ENCODE measurements around the gene TPSD1. TPM values are rescaled to one million over a fixed set of nuclear protein-coding genes. Genes with fewer than 3 reads are reported as not detected.
"Not testable (repeated sequence)": the region's sequence is repeated elsewhere in the genome, so short reads cannot be mapped to it uniquely, and the experiment has no call there.

Gene TPSD1
- total RNA-seq, 1 donor = not detected

DNA sequence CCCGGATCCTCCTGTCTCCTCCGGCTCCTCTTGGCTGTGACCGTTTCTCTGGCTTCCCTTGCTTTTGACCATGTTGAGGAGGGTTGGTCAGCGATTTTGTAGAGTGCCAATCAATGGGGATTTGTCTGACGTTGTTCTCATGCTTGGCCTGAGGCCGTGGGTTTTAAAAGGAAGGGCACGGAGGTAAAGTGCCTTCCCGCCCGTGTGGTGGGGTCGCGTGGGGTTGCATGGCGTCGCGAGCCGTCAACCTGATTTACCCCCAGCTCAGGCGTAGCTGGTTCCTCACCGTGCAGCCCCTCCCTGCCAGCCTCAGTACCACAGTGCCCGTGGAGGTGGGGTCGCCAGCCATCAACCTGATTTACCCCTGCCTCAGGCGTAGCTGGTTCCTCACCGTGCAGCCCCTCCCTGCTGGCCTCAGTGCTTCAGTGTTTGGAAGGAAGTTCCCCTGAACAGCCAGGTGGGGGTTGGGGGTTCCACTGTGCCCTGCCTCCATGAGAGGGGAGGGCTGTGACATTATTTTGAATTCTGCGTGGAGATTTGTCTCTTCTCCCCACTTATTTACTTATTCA, 10.3 kb upstream of the TPSD1 start:
- TF ChIP-seq, protein P1, sequence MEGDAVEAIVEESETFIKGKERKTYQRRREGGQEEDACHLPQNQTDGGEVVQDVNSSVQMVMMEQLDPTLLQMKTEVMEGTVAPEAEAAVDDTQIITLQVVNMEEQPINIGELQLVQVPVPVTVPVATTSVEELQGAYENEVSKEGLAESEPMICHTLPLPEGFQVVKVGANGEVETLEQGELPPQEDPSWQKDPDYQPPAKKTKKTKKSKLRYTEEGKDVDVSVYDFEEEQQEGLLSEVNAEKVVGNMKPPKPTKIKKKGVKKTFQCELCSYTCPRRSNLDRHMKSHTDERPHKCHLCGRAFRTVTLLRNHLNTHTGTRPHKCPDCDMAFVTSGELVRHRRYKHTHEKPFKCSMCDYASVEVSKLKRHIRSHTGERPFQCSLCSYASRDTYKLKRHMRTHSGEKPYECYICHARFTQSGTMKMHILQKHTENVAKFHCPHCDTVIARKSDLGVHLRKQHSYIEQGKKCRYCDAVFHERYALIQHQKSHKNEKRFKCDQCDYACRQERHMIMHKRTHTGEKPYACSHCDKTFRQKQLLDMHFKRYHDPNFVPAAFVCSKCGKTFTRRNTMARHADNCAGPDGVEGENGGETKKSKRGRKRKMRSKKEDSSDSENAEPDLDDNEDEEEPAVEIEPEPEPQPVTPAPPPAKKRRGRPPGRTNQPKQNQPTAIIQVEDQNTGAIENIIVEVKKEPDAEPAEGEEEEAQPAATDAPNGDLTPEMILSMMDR (IDR thresholded peaks at IDR 0.05; ENCODE audit: insufficient read depth, low read length) = no peak
- DNase-seq (ENCODE audit: low read depth) = no peak
- no peak overlapping the region for H3K4me3 ChIP-seq (ENCODE audit: low read depth, low read length)

DNA sequence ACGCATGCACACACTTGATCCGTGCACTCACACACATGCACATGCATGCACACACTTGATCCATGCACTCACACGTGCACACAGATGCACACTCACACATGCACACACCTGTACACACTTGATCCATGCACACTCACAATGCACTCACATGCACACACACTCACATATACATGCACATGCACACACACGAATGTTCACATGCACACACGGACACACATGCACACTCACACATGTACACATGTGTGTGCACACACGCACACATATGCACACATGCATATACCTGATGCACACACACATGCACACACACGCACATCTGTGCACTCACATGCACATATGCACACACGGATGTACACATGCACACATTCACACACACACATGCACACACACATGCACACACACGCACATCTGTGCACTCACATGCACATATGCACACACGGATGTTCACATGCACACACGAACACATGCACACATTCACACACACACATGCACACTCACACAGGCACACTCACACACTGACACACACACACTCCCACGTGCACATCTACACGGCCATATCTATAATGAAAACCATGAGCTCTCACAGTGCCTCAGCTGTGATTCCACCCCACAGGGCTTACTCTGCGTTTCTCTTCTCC, 7.8 kb upstream of the TPSD1 start:
- not testable (repeated sequence) for DNase-seq (ENCODE audit: low read depth)

DNA sequence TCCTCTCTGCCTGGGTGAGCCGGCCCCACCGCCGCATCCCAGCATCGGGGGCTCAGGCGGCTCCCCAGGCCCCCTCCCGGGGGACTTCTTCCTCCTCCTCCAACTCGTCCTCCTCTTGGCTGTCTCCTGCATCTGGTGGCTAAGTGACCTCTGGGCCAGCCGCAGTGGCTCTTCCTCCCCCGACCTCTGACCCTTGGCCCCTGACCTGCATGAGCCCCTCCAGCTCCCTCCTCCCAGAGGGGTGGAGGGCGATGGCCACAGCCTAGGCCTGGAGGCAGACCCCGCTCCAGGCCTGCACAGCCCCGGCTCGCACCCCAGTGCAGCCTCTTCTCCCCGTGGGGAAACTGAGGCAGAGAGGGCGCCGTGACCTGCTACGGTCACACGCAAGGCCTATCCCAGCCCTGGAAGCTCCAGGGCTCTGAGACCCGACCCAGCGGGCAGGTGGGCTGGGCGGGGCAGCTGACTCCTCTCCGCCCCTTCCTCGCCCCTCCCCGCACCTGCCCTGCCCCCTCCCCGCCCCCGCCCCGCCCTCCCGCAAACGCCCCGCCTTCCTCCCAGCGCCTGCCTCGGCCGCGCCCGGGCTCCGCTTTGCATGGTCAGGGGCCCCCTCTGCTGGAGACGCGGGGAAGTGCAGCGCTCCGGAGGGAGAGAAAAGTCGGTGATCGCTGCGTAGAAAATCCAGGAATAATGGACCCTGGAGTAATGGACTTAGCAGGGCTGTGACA, 6.7 kb upstream of the TPSD1 start:
- not testable (repeated sequence) for DNase-seq (ENCODE audit: low read depth); H3K4me3 ChIP-seq (ENCODE audit: low read depth, low read length)

More for the DNA sequence above, 7.8 kb upstream of the TPSD1 start:
- not testable (repeated sequence) for H3K4me3 ChIP-seq (ENCODE audit: low read depth, low read length)

DNA sequence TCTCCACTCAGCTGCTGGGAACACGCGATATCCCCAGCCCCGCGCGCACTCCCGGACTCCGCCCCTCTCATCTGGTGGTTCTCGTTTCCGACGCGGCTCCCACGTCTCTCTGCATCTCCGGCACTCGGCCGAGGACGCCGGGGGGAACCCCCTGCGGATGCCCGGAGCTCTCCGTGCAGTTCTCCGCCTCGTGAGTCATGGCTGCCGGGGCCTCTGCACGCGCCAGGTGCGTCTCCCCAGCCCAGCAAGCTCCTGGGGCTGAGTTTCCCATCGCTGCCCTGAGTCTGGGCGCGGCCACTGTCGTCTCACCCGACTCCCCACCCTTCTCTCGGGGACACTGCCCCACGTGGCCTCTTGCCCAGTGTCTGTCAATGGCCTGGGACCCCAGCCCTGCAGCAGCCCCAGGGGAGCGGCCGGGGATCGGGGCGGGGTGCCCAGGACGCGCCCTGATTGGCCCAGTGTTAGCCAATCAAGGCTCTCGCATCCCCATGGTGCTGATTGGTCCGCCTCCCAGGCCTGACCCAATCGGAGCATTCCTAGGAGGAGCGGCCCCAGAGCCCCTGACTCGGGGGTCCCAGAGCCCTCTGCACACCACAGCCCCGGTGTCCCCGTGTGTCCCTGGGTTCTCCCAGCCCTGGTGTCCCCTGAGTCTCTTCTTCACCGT, 2.0 kb upstream of the TPSD1 start:
- not testable (repeated sequence) for H3K4me3 ChIP-seq (ENCODE audit: low read depth, low read length); DNase-seq (ENCODE audit: low read depth)

DNA sequence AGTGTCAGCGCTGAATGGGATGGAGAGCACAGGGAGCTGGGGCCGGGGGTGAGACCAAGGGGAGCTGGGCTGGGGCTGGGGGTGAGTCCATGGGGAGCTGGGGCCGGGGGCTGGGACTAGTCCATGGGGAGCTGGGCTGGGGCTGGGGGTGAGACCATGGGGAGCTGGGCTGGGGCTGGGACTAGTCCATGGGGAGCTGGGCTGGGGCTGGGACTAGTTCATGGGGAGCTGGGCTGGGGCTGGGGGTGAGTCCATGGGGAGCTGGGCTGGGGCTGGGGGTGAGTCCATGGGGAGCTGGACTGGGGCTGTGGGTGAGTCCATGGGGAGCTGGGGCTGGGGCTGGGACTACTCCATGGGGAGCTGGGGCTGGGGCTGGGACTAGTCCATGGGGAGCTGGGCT, 1.0 kb upstream of the TPSD1 start:
- not testable (repeated sequence) for H3K4me3 ChIP-seq (ENCODE audit: low read depth, low read length); DNase-seq (ENCODE audit: low read depth)

DNA sequence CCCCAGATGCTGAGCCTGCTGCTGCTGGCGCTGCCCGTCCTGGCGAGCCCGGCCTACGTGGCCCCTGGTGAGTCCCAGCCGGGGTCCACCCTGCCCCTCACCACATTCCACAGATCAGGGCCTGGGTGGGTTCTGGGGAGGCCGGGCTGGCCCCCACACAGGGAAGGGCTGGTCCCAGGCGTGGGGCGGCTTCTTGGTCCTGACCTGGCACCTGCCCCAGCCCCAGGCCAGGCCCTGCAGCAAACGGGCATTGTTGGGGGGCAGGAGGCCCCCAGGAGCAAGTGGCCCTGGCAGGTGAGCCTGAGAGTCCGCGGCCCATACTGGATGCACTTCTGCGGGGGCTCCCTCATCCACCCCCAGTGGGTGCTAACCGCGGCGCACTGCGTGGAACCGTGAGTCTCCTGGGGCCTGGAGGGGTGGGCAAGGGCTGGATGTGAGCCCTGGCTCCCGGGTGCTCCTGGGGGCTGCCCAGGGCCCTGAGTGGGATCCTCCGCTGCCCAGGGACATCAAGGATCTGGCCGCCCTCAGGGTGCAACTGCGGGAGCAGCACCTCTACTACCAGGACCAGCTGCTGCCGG, 516 bp downstream of the TPSD1 start:
- H3K4me3 ChIP-seq (ENCODE audit: low read depth, low read length); DNase-seq (ENCODE audit: low read depth): not testable (repeated sequence)

DNA sequence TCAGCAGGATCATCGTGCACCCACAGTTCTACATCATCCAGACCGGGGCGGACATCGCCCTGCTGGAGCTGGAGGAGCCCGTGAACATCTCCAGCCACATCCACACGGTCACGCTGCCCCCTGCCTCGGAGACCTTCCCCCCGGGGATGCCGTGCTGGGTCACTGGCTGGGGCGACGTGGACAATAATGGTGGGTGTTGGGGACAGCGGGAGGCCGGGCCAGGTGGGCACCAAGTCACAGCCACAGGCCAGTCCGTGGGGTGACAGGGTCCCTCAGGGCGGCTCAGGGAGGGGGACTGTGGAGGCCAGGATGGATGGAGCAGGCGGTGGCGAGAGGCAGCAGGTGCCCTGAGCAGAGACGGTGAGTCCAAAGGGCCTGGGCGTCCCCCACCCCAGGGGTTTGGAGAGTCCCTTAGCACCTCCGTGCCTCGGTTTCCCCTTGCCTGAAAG, 1.0 kb downstream of the TPSD1 start:
- no peak overlapping the region for H3K4me3 ChIP-seq (ENCODE audit: low read depth, low read length)
- TF ChIP-seq, protein P1 (IDR thresholded peaks at IDR 0.05; ENCODE audit: insufficient read depth, low read length) = no peak
- no peak for DNase-seq (ENCODE audit: low read depth)

DNA sequence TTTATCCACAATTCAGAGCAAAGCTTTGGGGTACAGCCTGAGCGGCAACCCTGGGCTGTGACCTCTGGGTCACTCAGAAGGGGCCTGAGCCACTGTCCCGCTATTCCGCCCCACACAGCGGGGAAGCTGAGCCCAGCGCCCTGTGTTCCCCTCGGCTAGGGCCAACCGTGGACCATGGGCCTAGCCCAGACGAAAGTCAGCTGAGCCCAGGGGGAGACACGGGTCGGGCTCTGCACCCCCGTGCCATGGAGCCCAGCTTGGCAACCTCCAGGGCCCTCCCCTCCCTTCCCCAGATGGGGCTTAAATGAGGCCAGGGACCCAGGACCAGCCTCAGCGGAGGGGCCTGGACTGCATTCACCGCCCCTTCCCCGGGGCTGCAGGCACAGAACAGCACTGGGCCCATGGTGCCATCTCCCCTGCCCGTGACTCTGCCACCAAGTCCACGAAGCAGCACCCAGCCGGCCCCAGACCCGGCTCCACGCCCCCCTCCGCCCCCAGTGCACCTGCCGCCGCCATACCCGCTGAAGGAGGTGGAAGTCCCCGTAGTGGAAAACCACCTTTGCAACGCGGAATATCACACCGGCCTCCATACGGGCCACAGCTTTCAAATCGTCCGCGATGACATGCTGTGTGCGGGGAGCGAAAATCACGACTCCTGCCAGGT, 1.8 kb downstream of the TPSD1 start:
- DNase-seq (ENCODE audit: low read depth) = no peak
- no peak overlapping the region for H3K4me3 ChIP-seq (ENCODE audit: low read depth, low read length)
- TF ChIP-seq, protein P1 (IDR thresholded peaks at IDR 0.05; ENCODE audit: insufficient read depth, low read length) = no peak

DNA sequence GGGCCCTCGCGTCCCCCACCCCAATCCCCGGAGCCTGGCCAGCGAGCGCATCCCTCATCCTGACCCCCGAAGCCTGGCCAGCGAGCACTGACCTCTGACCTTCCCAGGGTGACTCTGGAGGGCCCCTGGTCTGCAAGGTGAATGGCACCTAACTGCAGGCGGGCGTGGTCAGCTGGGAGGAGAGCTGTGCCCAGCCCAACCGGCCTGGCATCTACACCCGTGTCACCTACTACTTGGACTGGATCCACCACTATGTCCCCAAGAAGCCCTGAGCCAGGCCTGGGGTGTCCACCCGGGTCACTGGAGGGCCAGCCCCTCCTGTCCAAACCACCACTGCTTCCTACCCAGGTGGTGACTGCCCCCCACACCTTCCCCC, 2.3 kb downstream of the TPSD1 start:
- no peak for DNase-seq (ENCODE audit: low read depth)
- TF ChIP-seq, protein P1 (IDR thresholded peaks at IDR 0.05; ENCODE audit: insufficient read depth, low read length) = no peak
- no peak overlapping the region for H3K4me3 ChIP-seq (ENCODE audit: low read depth, low read length)

All from fibroblast of the aortic adventitia (primary cell).